GM11168 (cell line): ENCODE measurements around the gene VIPR2.
"Not testable (repeated sequence)": the region's sequence is repeated elsewhere in the genome, so short reads cannot be mapped to it uniquely, and the experiment has no call there.

Experiments
- in situ Hi-C: fragments of 300-500 bp; cut with MboI; formaldehyde crosslinking; loops from one replicate; pipeline ENCODE4 v1.12.0; 2022; ENCODE audit warnings: low sequenced_read_pairs; ENCODE audit not compliant: unreplicated experiment

The VIPR2 gene

DNA sequence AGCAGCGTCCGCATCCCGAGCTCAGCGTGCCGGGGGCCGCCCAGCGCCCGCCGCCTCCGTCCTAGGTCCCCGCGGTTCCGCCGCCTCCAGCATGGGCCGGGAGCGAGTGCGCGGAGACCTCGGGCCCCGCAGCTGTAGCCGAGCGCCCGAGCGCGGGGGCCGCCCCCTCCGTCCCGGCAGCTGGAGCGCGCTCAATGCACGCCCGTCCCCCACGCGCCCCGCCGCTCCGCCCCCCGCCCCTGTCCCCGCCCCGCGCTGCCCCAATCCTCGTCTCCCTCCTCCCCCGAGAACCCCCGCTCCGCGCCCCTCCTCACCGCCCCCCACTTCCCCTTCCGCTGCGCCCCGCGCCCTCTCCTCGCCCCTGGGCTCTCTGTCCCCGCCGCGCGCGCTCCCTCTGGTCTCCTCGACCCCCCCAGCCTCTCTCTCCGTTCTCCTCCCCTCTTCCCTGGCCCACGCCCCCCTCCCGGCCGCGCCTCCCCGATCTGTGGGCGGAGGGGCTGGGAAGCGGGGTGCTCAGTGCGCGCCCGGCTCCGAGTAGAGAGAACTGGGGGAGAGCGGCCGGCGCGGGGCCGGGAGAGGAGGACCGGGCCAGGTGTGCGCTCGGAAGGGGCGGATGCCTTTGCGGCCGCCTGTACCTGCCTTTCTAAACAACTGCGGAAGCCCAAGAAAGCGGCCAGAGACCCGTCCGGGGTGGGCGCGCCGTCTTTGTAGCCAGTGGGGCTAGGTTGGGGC is at the start of gene VIPR2:
Gene VIPR2 (minus strand): TSS at position 110 of the 732 bp plus-strand sequence. CDS start 96 bp downstream, at position 14.
- in situ Hi-C loops: no loop called here

DNA sequence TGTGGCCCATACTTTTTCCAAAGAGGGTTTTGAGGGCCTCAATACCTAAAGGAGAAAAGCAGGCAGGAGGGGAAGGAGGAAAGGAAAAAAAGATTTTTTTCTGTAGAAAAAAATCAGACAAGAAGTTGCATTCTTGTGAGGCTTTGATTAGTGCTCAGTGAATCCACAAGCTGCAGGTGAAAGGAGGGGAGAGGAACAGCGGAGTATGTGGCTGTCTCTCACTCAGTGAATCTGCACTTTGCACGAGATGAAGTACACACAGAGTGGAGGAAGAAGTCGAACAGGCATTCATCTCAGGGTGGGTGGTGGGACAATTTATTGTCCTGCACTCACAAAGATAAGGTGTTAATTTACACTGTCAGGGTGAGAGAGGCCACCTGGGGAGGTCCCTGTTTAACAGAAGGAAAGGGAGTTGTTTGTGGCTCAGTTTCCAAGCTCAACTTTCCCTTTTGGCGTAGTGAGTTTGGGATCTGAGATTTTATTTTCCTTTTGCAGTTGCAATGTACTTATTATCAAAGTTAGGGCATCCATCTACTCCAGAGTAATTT is 49.0 kb upstream of the VIPR2 start:
- in situ Hi-C loops: no loop called here

DNA sequence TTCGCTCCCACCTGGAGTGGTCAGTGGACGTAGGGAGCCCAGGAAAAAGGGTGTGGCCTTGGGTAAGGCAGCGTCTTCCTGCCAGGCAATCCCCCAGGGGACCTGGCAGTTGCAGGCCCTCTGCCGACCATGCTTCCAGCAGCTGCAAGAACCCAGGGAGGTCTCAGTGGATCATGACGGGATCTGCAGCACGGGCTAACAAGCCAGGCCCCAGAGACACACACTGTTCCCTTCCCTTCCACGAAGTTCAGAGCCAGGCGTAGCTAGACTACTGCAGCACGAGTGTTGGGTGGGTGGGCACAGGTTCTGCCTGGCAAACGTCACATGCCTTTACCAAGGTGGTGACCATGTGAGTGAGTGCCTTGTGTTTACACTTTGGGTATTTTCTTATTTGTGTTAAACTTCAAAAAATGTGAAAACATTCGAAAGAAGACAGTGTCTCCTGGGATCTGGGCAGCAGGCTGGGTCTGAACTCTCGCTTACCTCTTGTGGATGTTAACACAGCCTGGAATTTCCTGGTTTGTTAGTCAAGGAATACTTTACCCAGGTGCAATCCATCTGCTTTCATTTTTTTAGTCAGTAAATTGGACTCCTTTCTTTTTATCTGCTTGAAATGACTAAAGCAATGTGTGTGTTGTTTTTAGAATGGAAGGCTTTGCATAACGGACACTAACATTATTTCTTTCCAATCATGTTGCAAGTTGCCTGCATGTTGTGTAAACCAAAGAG is 48.2 kb upstream of the VIPR2 start:
- in situ Hi-C loops: no loop called here

DNA sequence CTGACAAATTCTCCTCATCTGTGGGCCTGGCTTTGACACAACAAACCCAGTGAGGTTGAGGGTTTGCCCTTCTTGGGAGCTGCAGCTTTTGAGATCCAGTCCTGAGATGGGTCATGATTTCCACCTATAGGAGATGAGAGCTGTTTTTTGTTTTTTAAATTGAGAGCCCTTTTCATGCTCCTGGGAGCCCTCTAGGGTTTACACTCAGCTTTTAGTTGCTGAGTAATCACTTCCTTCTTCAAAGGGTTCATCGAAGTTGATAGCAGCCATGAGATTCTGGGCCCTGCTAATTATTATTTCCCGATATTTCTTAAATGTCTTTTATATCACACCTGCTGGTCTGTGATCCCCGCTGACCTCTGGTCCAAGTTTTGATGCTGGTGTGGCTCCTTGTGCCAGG is 47.3 kb upstream of the VIPR2 start:
- in situ Hi-C loops: no loop called here

GRCh38 chr7:159191236-159191635 is 46.6 kb upstream of the VIPR2 start:
- in situ Hi-C loops: no loop called here

DNA sequence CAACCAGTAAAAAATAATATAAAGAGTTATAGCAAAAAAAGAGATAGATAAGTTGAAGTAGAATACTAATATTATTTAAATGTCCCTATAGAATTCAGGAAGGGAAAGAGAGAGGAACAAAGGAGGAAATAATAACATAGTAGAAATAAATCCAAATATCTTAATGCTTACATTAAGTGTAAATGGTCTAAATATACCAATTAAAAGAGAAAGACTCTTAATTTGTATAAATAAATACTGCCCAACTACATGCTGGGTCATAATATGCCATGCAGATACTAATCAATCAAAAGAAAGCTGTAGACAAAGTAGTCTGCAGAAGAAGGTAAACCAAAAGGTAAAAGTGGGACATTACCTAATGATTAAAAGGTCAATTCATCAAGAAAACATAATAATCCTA is 43.3 kb upstream of the VIPR2 start:
- in situ Hi-C loops: no loop called here

DNA sequence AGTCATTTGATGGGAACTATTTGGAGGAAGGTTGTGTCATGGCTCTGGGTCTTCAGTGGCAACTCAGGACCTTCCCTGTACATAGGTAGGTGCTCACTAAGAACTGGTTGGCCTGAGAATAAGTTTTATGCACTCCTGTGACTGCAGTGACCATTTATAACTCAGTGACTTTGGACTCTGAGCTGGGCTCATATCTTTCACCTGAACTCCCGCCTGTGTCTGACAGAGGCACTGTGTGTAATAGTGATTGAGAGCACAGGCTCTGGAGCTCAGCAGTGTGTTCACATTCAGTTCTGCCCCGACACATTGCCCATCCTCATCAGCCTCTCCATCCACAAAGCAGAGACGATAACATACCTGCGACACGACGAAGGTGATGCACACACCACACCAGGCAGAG is 34.6 kb upstream of the VIPR2 start:
- in situ Hi-C loops: no loop called here

- in situ Hi-C loops: no loop called here
Measured at GRCh38 chr7:159177284-159177953, 32.8 kb upstream of the VIPR2 start.

DNA sequence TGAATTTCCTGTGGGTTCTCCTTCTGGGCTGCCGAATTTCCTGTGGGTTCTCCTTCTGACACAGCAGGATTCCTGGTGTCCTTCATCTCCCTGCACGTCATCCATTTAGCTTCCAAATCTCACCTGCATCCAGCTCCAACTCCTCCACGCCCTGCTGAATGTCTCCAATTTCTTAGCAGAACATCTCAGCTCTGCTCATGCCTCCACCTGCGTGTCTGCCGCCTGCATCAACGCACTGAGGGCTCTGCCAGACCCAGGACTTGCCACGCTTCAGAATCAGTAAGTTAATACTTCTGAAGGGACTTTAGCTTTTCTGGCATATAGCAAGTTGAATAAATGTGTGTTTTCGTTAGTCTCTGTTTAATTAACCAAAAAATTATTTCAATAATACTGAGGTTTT is 31.1 kb upstream of the VIPR2 start:
- in situ Hi-C loops: no loop called here

DNA sequence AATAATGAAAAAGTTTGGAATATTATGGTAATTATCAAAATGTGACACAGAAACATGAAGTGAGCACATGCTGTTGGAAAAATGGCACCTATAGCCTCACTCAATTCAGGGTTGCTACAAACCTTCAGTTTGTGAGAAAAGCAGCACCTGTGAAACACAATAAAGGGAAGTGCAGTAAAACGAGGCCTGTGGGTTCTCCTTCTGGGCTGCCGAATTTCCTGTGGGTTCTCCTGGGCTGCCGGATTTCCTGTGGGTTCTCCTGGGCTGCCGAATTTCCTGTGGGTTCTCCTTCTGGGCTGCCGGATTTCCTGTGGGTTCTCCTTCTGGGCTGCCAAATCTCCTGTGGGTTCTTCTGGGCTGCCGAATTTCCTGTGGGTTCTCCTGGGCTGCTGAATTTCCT is 30.4 kb upstream of the VIPR2 start:
- in situ Hi-C loops: not testable (repeated sequence)

GRCh38 chr7:159172400-159172799 is 27.7 kb upstream of the VIPR2 start:
- in situ Hi-C loops: no loop called here

GRCh38 chr7:159169391-159169790 is 24.7 kb upstream of the VIPR2 start:
- in situ Hi-C loops: no loop called here

DNA sequence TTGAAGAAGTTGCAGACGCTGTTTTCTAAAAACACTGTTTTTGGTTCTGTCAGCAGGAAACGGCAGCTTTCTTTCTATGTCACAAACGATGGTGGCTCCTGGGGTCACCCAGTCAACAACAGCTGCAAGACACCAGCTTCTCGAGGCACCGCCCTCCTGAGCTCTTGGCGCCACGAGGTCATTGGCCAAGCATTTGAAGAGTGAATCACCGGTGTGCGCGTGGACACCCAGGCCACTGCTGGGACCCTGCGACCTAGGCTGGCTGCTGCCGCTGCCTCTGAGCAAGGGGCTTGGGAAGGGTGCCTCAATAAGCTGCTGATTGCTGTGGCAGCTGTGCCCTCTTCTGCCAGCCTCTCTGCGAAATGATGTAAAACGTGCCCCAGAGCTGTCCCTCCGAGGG is 22.5 kb upstream of the VIPR2 start:
- in situ Hi-C loops: no loop called here

- in situ Hi-C loops: no loop called here
Measured at GRCh38 chr7:159166530-159166929, 21.9 kb upstream of the VIPR2 start.

- in situ Hi-C loops: no loop called here
Measured at GRCh38 chr7:159165352-159165751, 20.7 kb upstream of the VIPR2 start.

DNA sequence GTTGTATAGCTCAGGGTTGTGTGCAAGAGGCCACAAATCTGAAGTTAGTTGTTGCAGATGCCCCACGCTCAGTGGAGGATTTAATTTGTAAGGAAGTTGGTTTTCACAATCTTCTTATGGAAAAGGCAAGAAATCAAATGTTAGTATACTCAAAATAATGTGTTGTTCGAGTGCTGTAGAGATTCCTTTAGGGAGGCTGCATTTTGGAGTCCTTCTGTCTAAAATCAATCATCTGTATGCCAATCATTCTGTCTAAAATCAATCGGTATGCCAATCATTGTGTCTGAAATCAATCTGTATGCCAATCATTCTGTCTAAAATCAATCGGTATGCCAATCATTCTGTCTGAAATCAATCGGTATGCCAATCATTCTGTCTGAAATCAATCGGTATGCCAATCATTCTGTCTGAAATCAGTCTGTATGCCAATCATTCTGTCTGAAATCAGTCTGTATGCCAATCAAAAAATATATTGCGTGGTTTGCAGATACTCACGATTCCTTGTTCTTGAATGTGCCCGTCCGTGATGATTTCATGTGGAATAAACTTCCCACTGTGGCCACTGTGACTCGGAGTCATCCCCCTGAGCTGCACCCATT is 19.1 kb upstream of the VIPR2 start:
- in situ Hi-C loops: not testable (repeated sequence)

- in situ Hi-C loops: not testable (repeated sequence)
Measured at GRCh38 chr7:159162050-159162626, 17.5 kb upstream of the VIPR2 start.

- in situ Hi-C loops: no loop called here
Measured at GRCh38 chr7:159160450-159160849, 15.8 kb upstream of the VIPR2 start.

DNA sequence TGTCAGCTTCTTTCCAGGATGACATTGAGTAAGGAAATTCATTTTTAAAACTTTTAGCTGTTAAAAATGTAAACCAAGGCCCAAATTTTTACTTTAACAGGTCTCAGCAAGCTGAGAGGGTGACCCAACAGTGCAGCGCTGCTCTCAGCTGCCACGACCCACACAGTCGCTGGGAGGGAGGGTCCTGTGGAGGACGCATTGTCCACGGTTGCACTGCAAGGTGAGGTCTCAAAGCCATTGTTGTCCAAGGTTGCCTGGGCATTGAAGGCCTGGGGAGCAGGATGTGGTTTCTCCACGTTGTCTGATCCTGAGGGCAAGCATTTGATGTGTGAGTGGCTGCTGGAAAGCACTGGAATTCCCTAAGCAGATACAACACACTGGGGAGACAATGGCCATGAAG is 15.1 kb upstream of the VIPR2 start:
- in situ Hi-C loops: no loop called here

DNA sequence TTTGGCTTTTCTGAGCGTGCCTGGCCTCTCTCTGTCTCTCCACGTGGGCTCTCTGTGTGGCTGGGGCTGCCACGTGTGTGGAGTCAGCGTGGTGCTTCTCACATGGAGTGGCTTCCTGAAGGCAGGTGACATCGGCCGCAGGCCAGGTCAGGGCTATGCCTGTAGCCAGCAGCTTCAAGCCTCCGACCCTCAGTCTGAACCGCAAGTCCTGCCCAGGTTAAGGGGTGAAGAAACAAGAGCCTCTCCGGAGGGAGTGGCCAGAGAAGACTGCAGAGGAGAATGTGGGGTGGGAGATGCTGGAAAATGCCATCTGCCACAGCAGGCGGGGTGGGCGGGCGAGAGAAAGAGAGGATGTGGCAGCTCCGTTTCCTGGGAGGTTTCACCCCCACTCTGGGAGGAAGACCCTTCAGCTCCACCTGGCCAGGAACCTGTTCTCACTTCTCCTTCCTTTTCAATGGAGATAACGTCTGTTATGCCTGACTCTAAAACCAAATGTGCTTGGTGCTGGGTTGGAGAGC is 14.3 kb upstream of the VIPR2 start:
- in situ Hi-C loops: no loop called here
